ENCODE measurements around the gene DOCK7.
"Not testable (repeated sequence)": the region's sequence is repeated elsewhere in the genome, so short reads cannot be mapped to it uniquely, and the experiment has no call there.

DNA sequence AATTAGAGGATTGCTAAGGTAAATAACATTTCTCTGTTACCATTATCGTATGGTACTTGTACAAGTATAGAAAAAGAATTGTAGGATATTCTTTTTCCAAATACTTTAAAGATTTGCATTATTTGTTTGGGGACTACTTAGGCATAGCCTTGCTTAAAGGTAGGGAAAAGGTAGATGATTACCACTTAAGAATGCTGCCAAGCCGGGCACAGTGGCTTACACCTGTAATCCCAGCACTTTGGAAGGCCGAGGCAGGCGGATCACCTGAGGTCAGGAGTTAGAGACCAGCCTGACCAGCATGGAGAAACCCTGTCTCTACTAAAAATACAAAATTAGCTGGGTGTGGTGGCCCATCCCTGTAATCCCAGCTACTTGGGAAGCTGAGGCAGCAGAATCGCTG, 10.0 kb upstream of the DOCK7 start:
- not testable (repeated sequence) for TF ChIP-seq POLR2AphosphoS5 (IDR thresholded peaks at IDR 0.05)
- TF ChIP-seq, protein P1, sequence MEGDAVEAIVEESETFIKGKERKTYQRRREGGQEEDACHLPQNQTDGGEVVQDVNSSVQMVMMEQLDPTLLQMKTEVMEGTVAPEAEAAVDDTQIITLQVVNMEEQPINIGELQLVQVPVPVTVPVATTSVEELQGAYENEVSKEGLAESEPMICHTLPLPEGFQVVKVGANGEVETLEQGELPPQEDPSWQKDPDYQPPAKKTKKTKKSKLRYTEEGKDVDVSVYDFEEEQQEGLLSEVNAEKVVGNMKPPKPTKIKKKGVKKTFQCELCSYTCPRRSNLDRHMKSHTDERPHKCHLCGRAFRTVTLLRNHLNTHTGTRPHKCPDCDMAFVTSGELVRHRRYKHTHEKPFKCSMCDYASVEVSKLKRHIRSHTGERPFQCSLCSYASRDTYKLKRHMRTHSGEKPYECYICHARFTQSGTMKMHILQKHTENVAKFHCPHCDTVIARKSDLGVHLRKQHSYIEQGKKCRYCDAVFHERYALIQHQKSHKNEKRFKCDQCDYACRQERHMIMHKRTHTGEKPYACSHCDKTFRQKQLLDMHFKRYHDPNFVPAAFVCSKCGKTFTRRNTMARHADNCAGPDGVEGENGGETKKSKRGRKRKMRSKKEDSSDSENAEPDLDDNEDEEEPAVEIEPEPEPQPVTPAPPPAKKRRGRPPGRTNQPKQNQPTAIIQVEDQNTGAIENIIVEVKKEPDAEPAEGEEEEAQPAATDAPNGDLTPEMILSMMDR (IDR thresholded peaks at IDR 0.05): not testable (repeated sequence)

All from breast epithelium (tissue), 3 donors.